ENCODE measurements around the gene MTHFD2L. TPM values are rescaled to one million over a fixed set of nuclear protein-coding genes. Genes with fewer than 3 reads are reported as not detected.

Gene MTHFD2L
- total RNA-seq, 1 donor from 2014 or later: 14.6 TPM

GRCh38 chr4:74178798-74179197, 20.9 kb downstream of the MTHFD2L start:
- DNase-seq (ENCODE audit: extremely low spot score, unreplicated experiment): no peak
- Mint-ChIP-seq H3K27me3 (no peaks in the 10 kb centered on the region), H3K27ac (no peak overlapping the region), H3K36me3 (no peaks in the 10 kb centered on the region), H3K9me3 (no peaks in the 10 kb centered on the region), H3K4me3 (no peak overlapping the region), H3K4me1 (ENCODE audit: unreplicated experiment) (no peaks in the 10 kb centered on the region)
- TF ChIP-seq, protein P1, sequence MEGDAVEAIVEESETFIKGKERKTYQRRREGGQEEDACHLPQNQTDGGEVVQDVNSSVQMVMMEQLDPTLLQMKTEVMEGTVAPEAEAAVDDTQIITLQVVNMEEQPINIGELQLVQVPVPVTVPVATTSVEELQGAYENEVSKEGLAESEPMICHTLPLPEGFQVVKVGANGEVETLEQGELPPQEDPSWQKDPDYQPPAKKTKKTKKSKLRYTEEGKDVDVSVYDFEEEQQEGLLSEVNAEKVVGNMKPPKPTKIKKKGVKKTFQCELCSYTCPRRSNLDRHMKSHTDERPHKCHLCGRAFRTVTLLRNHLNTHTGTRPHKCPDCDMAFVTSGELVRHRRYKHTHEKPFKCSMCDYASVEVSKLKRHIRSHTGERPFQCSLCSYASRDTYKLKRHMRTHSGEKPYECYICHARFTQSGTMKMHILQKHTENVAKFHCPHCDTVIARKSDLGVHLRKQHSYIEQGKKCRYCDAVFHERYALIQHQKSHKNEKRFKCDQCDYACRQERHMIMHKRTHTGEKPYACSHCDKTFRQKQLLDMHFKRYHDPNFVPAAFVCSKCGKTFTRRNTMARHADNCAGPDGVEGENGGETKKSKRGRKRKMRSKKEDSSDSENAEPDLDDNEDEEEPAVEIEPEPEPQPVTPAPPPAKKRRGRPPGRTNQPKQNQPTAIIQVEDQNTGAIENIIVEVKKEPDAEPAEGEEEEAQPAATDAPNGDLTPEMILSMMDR (conservative IDR thresholded peaks at IDR 0.05): no peak

DNA sequence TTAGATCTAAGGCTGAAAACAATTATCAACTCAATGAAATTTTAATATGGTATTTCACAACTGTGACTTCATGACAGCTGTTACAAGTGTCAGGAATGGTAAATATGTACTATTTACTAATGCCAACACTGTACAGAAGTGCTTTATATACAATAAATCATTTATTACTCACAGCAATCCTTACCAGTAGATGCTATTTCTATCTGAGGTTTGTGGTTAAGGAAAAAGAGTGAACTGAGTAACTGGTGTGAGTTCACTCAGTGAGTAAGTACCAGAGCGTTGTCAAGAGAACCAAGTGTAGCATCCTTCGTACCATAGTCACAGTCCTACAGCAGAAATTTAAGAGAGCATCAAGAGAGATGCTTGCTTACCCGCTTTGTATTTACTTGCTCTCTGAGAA, 23.3 kb downstream of the MTHFD2L start:
- no peaks in the 10 kb centered on the region for H3K4me1 Mint-ChIP-seq (ENCODE audit: unreplicated experiment)
- H3K27ac Mint-ChIP-seq: no peak overlapping the region
- H3K36me3 Mint-ChIP-seq: no peaks in the 10 kb centered on the region
- H3K27me3 Mint-ChIP-seq: no peaks in the 10 kb centered on the region
- no peak for DNase-seq (ENCODE audit: extremely low spot score, unreplicated experiment)
- H3K9me3 Mint-ChIP-seq: no peaks in the 10 kb centered on the region
- TF ChIP-seq, protein P1 (conservative IDR thresholded peaks at IDR 0.05): no peak
- no peak overlapping the region for H3K4me3 Mint-ChIP-seq

- Mint-ChIP-seq H3K27ac (no peak overlapping the region), H3K4me3 (no peak overlapping the region), H3K9me3 (no peaks in the 10 kb centered on the region), H3K27me3 (no peaks in the 10 kb centered on the region), H3K4me1 (ENCODE audit: unreplicated experiment) (no peaks in the 10 kb centered on the region), H3K36me3 (peaks cover 3% of the 10 kb centered on the region)
- DNase-seq (ENCODE audit: extremely low spot score, unreplicated experiment): no peak
- TF ChIP-seq, protein P1 (conservative IDR thresholded peaks at IDR 0.05): no peak
Observed at GRCh38 chr4:74188912-74189311, 31.0 kb downstream of the MTHFD2L start.

DNA sequence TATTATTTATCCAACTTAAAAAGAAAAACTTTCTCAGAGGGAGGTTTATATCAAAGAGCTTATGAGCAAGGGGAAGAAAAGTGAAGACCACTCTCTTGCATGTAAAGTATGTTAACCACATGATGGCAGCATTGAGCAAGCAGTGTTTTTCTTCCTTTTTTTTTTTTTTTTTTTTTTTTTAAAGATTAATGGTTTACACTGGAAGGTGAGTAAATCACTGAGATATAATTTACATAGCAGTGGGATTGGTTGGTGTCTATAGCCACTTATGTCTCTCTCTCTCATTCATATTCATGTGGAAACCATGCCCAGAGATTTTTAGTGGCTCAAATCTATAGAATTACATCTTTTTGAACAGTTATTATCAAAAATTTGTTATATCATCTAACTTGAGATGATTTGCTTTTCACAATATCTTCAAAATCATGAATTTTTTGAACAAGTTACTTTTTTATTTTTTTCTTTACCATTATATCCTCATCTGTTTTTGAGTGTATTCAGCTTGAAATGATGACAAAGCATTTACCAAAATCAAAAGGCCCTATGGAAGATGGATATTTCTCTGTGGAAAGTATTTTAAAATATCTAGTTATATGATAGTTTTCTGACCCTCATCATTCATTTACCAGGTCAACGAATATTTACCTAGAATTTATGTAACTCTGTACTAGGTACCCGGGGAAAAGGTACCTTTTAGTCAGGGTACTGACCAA, 31.6 kb downstream of the MTHFD2L start:
- Mint-ChIP-seq H3K4me1 (ENCODE audit: unreplicated experiment) (no peaks in the 10 kb centered on the region), H3K27me3 (no peaks in the 10 kb centered on the region), H3K4me3 (no peak overlapping the region), H3K27ac (no peak overlapping the region), H3K9me3 (no peaks in the 10 kb centered on the region), H3K36me3 (peaks cover 3% of the 10 kb centered on the region)
- DNase-seq (ENCODE audit: extremely low spot score, unreplicated experiment): no peak
- TF ChIP-seq, protein P1 (conservative IDR thresholded peaks at IDR 0.05): peak; percentile 85

GRCh38 chr4:74190332-74190731, 32.4 kb downstream of the MTHFD2L start:
- TF ChIP-seq, protein P1 (conservative IDR thresholded peaks at IDR 0.05): no peak
- Mint-ChIP-seq H3K36me3 (peaks cover 3% of the 10 kb centered on the region), H3K4me1 (ENCODE audit: unreplicated experiment) (no peaks in the 10 kb centered on the region), H3K27ac (no peak overlapping the region), H3K9me3 (no peaks in the 10 kb centered on the region), H3K4me3 (no peak overlapping the region), H3K27me3 (no peaks in the 10 kb centered on the region)
- DNase-seq (ENCODE audit: extremely low spot score, unreplicated experiment): no peak

All from type B pancreatic cell (in vitro differentiated cells).